ENCODE results near the gene DIDO1.

- TF ChIP-seq, protein P1, sequence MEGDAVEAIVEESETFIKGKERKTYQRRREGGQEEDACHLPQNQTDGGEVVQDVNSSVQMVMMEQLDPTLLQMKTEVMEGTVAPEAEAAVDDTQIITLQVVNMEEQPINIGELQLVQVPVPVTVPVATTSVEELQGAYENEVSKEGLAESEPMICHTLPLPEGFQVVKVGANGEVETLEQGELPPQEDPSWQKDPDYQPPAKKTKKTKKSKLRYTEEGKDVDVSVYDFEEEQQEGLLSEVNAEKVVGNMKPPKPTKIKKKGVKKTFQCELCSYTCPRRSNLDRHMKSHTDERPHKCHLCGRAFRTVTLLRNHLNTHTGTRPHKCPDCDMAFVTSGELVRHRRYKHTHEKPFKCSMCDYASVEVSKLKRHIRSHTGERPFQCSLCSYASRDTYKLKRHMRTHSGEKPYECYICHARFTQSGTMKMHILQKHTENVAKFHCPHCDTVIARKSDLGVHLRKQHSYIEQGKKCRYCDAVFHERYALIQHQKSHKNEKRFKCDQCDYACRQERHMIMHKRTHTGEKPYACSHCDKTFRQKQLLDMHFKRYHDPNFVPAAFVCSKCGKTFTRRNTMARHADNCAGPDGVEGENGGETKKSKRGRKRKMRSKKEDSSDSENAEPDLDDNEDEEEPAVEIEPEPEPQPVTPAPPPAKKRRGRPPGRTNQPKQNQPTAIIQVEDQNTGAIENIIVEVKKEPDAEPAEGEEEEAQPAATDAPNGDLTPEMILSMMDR (conservative IDR thresholded peaks at IDR 0.05; ENCODE audit: low read depth, low read length), result no peak
- no peak for TF ChIP-seq EZH2 (IDR thresholded peaks at IDR 0.05; ENCODE audit: low read length, unreplicated experiment)
These were observed 9.4 kb downstream of the DIDO1 start for GRCh38 chr20:62916703-62917476.

Measured in PC-3 (cell line).